ENCODE results near the gene LYZ. TPM values are rescaled to one million over a fixed set of nuclear protein-coding genes. Genes with fewer than 3 reads are reported as not detected.

The LYZ gene
- total RNA-seq, 1 experiment from 2014 or later = 1.3 TPM

- ChIA-PET POLR2A (no interaction called here), RAD21 (ENCODE audit: low non-redundant PET in 1 of 2, low total read pairs in 2 of 2, uncharacterized antibody in 2 of 2, unreplicated experiment in 2 of 2) (no interaction called here), CTCF (no interaction called here)
- H3K27ac ChIP-seq (ENCODE audit: low read depth, low read length) = no peak overlapping the region
- no peaks in the 10 kb centered on the region for H3K27me3 ChIP-seq (ENCODE audit: insufficient read depth, low read length)
- H3K9me3 ChIP-seq (ENCODE audit: control insufficient read depth in 1 of 2, insufficient read depth in 1 of 2, low read depth in 1 of 2, low read length in 2 of 2) = no peaks in the 10 kb centered on the region
- DNase-seq (ENCODE audit: low read depth, low spot score) (no peak), ATAC-seq (no peak)
- no peak overlapping the region for H3K4me2 ChIP-seq (ENCODE audit: low read length)
- no peak overlapping the region for H3K9ac ChIP-seq (ENCODE audit: low read length)
- no peaks in the 10 kb centered on the region for H4K20me1 ChIP-seq (ENCODE audit: insufficient read depth)
- H3K79me2 ChIP-seq (ENCODE audit: insufficient read depth, low read length) = no peaks in the 10 kb centered on the region
- no peaks in the 10 kb centered on the region for H3K36me3 ChIP-seq (ENCODE audit: control insufficient read depth in 1 of 2, insufficient read depth in 2 of 2, low read length in 2 of 2)
- H3K9me2 ChIP-seq (ENCODE audit: insufficient read depth) = no peaks in the 10 kb centered on the region
- no peak overlapping the region for H2AFZ ChIP-seq (ENCODE audit: low read depth, low read length, poor library complexity, severe bottlenecking)
- no peak for TF ChIP-seq ATF3 (IDR thresholded peaks at IDR 0.05)
- TF ChIP-seq ZNF274 (IDR thresholded peaks at IDR 0.05; ENCODE audit: low read depth, low read length) = no peak
- no peak for TF ChIP-seq FOSL1 (IDR thresholded peaks at IDR 0.05; ENCODE audit: low read depth)
- TF ChIP-seq SIN3A (IDR thresholded peaks at IDR 0.05; ENCODE audit: low read depth) = no peak
- TF ChIP-seq REST (IDR thresholded peaks at IDR 0.05; ENCODE audit: low read depth) = no peak
- no peak for TF ChIP-seq EZH2 (IDR thresholded peaks at IDR 0.05)
- no peak for TF ChIP-seq EZH2phosphoT487 (IDR thresholded peaks at IDR 0.05; ENCODE audit: borderline replicate concordance)
- no peak for TF ChIP-seq ELF1 (IDR thresholded peaks at IDR 0.05; ENCODE audit: borderline replicate concordance, low read depth)
- no peak for TF ChIP-seq SP1 (IDR thresholded peaks at IDR 0.05; ENCODE audit: low read depth)
- TF ChIP-seq CBX3 (IDR thresholded peaks at IDR 0.05; ENCODE audit: low read depth) = no peak
- no peak for TF ChIP-seq POLR2A (IDR thresholded peaks at IDR 0.05; ENCODE audit: borderline replicate concordance, extremely low read depth, insufficient read depth, insufficient read length)
- TF ChIP-seq SRF (IDR thresholded peaks at IDR 0.05; ENCODE audit: low read depth) = no peak
- no peak for TF ChIP-seq ZBTB33 (IDR thresholded peaks at IDR 0.05; ENCODE audit: extremely low read depth, insufficient replicate concordance, low read length)
- intact Hi-C loops (cut with micrococcal nuclease) = no loop called here
- no TSS peak for BruUV-seq (replicated peaks)
- H3K4me1 ChIP-seq (ENCODE audit: control insufficient read depth in 1 of 2, insufficient read depth in 2 of 2, low read length in 2 of 2) = peaks cover 2 to 4% of the 10 kb centered on the region in 2 experiments; a peak in 1 of 4 replicates
- no peak overlapping the region for H3K4me3 ChIP-seq (replicated peaks in 1 of 2; ENCODE audit: low read depth in 1 of 2, low read length in 2 of 2)
Observed at GRCh38 chr12:69343357-69343756, 4.8 kb upstream of the LYZ start.
